ENCODE measurements around the gene PGGHG.
A peak's percentile ranks its signal among the peaks of the same experiment; 100 is the strongest.

The PGGHG gene

GRCh38 chr11:269146-269890, 19.6 kb upstream of the PGGHG start:
- TF ChIP-seq CTCF (IDR thresholded peaks at IDR 0.05; ENCODE audit: borderline replicate concordance, extremely low read depth, low read length, poor library complexity, severe bottlenecking) (peak; percentile 28), EZH2 (IDR thresholded peaks at IDR 0.05; ENCODE audit: borderline replicate concordance, low read depth, low read length, severe bottlenecking) (no peak)
- H3K27me3 ChIP-seq (ENCODE audit: insufficient read depth, low read length, poor library complexity): no peaks in the 10 kb centered on the region
- peaks cover 37% of the 10 kb centered on the region for H3K4me1 ChIP-seq (ENCODE audit: insufficient read depth, low read length)
- peak overlapping the region; percentile 93 for H3K9ac ChIP-seq (ENCODE audit: low read depth, low read length)
- peak overlapping the region; percentile 94 for H3K4me2 ChIP-seq (ENCODE audit: insufficient read depth, low read length)
- peaks cover 4% of the 10 kb centered on the region for H3K9me3 ChIP-seq (ENCODE audit: insufficient read depth, low read length, severe bottlenecking)
- H2AFZ ChIP-seq (ENCODE audit: low read depth, low read length): peak overlapping the region; percentile 78
- ATAC-seq (ENCODE audit: insufficient read depth, low read depth): peak; percentile 67
- no peaks in the 10 kb centered on the region for H3K79me2 ChIP-seq (ENCODE audit: insufficient read depth, low read length)
- DNase-seq: peak; percentile 68
- H3K4me3 ChIP-seq (ENCODE audit: low read depth in 1 of 2, low read length in 2 of 2): peak overlapping the region; percentile 27 to 69; a peak in 3 of 4 replicates
- no peaks in the 10 kb centered on the region for H4K20me1 ChIP-seq (ENCODE audit: insufficient read depth, low read length)
- peak overlapping the region; percentile 99 for H3K27ac ChIP-seq (ENCODE audit: low read length)
- no peaks in the 10 kb centered on the region for H3K36me3 ChIP-seq (ENCODE audit: insufficient read depth, low read length)

DNA sequence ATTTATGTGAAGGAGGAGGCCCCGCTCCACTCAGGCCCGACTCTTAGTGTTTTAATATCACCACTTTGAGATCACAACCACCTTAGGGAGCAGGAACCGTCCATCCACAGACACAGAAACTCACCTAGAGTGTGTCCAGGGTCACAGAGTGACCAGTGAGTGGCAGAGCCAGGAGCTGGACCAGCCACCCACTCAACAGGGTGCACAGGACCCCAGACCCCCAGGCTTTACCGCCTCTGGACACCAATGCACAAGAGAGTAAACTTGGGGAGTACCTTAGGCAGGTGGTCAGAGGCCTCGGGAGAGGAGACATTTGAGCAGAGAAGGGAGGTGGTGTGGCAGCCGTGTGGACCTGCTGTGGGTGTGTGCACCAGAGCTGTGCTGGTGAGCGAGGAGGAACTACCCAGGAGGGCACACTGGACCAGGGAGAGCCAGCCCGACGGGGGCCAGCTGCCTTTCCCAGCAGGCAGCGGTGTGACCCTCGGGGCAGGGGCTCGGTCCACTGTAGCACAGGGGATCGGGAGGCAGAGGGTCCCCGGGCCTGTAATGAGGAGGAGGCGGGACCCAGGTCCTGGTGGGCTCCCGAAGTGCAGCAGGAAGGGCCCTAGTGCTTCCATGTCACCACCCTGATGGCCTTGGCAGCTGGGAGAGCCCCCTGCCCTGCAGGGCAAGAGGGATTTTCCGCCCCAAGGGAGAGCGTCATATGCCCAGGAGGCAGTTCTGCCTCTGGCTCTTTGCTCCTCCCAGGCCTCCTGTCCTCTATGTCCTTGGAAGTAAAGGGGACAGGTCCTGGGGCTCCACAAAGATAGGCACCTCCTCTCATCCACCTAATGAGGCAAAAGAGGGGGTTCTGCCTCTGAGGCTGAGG, 18.2 kb upstream of the PGGHG start:
- no peak overlapping the region for H3K9ac ChIP-seq (ENCODE audit: low read depth, low read length)
- H3K9me3 ChIP-seq (ENCODE audit: insufficient read depth, low read length, severe bottlenecking): peaks cover 4% of the 10 kb centered on the region
- no peak for ATAC-seq (ENCODE audit: insufficient read depth, low read depth)
- no peak overlapping the region for H2AFZ ChIP-seq (ENCODE audit: low read depth, low read length)
- H3K79me2 ChIP-seq (ENCODE audit: insufficient read depth, low read length): no peaks in the 10 kb centered on the region
- no peaks in the 10 kb centered on the region for H4K20me1 ChIP-seq (ENCODE audit: insufficient read depth, low read length)
- no peak for TF ChIP-seq EZH2 (IDR thresholded peaks at IDR 0.05; ENCODE audit: borderline replicate concordance, low read depth, low read length, severe bottlenecking)
- TF ChIP-seq CTCF (IDR thresholded peaks at IDR 0.05; ENCODE audit: borderline replicate concordance, extremely low read depth, low read length, poor library complexity, severe bottlenecking): no peak
- no peak for DNase-seq
- H3K27ac ChIP-seq (ENCODE audit: low read length): peak overlapping the region; percentile 99
- H3K36me3 ChIP-seq (ENCODE audit: insufficient read depth, low read length): no peaks in the 10 kb centered on the region
- H3K4me2 ChIP-seq (ENCODE audit: insufficient read depth, low read length): no peak overlapping the region
- H3K27me3 ChIP-seq (ENCODE audit: insufficient read depth, low read length, poor library complexity): no peaks in the 10 kb centered on the region
- peaks cover 37% of the 10 kb centered on the region for H3K4me1 ChIP-seq (ENCODE audit: insufficient read depth, low read length)
- H3K4me3 ChIP-seq (ENCODE audit: low read depth in 1 of 2, low read length in 2 of 2): no peak overlapping the region

DNA sequence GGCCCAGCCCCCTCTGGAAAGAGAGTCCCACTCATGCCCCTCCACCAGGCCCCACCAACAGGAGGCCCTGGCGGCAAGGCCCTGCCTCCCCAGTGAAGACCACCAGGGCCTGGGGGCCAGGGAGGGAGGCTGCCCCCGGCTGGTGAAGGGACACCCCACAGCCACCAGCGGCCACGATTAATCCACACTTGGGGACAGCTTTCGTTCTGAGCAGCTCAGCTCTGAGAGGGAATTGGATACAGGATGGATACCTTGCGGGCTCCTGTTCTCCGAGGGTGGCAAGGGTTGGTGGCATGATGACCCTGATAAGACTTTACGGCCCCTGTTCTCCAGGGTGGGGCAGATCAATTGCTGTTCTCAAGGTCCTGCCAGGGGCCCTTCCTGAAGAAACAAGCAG, 17.6 kb upstream of the PGGHG start:
- Histone ChIP-seq H3K9ac (ENCODE audit: low read depth, low read length) (no peak overlapping the region), H3K27ac (ENCODE audit: low read length) (no peak overlapping the region), H3K4me3 (ENCODE audit: low read depth in 1 of 2, low read length in 2 of 2) (no peak overlapping the region), H2AFZ (ENCODE audit: low read depth, low read length) (no peak overlapping the region), H4K20me1 (ENCODE audit: insufficient read depth, low read length) (no peaks in the 10 kb centered on the region), H3K4me2 (ENCODE audit: insufficient read depth, low read length) (no peak overlapping the region), H3K36me3 (ENCODE audit: insufficient read depth, low read length) (no peaks in the 10 kb centered on the region), H3K9me3 (ENCODE audit: insufficient read depth, low read length, severe bottlenecking) (no peaks in the 10 kb centered on the region), H3K27me3 (ENCODE audit: insufficient read depth, low read length, poor library complexity) (no peaks in the 10 kb centered on the region), H3K79me2 (ENCODE audit: insufficient read depth, low read length) (no peaks in the 10 kb centered on the region), H3K4me1 (ENCODE audit: insufficient read depth, low read length) (peaks cover 37% of the 10 kb centered on the region)
- TF ChIP-seq CTCF (IDR thresholded peaks at IDR 0.05; ENCODE audit: borderline replicate concordance, extremely low read depth, low read length, poor library complexity, severe bottlenecking): no peak
- no peak for TF ChIP-seq EZH2 (IDR thresholded peaks at IDR 0.05; ENCODE audit: borderline replicate concordance, low read depth, low read length, severe bottlenecking)
- ATAC-seq (ENCODE audit: insufficient read depth, low read depth) (no peak), DNase-seq (no peak)
